SK-N-MC (cell line): ENCODE data around the gene CLEC16A.
"Not testable (repeated sequence)": the region's sequence is repeated elsewhere in the genome, so short reads cannot be mapped to it uniquely, and the experiment has no call there.

Experiments
- DNase-seq: peaks from one replicate; pipeline ENCODE4 v3.0.0-alpha.2; 2011; ENCODE audit warnings: low read depth, low spot score
- H3K27ac ChIP-seq: fragments of 200-600 bp; sonication (generic); 2 replicates; pipeline ENCODE4 v1.5.1; 2016; ENCODE audit warnings: mixed run types
- H3K36me3 ChIP-seq: fragments of 200-600 bp; sonication (generic); 2 replicates; pipeline ENCODE4 v1.6.1; 2017; ENCODE audit warnings: antibody characterized with exemption, low read length, mixed read lengths; ENCODE audit not compliant: insufficient read depth
- H3K4me3 ChIP-seq: fragments of 200-600 bp; sonication (generic); 2 replicates; pipeline ENCODE4 v1.5.1; 2016
- H3K9ac ChIP-seq: fragments of 200-600 bp; sonication (generic); 2 replicates; pipeline ENCODE4 v1.8.0; 2017; ENCODE audit warnings: mixed run types, mixed read lengths; ENCODE audit not compliant: insufficient read length
- H3K9me3 ChIP-seq: fragments of 200-600 bp; sonication (generic); 2 replicates; pipeline ENCODE4 v1.6.1; 2017; ENCODE audit warnings: low read depth, mild to moderate bottlenecking, antibody characterized with exemption, low read length, moderate library complexity, mixed read lengths
- EZH2 ChIP-seq: fragments of 200-600 bp; sonication (generic); IDR thresholded peaks from one replicate; pipeline ENCODE4 v1.6.1; 2017; ENCODE audit warnings: antibody characterized with exemption
- FOXP2 ChIP-seq: optimal IDR thresholded peaks from 2 replicates; pipeline ENCODE3; 2011; ENCODE audit warnings: mild to moderate bottlenecking, moderate library complexity; ENCODE audit not compliant: insufficient read depth; ENCODE audit errors: extremely low read length, control extremely low read depth
- POLR2AphosphoS5 ChIP-seq: IDR thresholded peaks from 2 replicates; pipeline ENCODE4 v1.6.1; 2012; ENCODE audit warnings: mild to moderate bottlenecking, low read depth, low read length, borderline replicate concordance

Gene CLEC16A

GRCh38 chr16:10957771-10958482 lies 13.6 kb downstream of the CLEC16A start:
- no peak overlapping the region for H3K27ac ChIP-seq
- no peak for TF ChIP-seq POLR2AphosphoS5
- no peak for TF ChIP-seq FOXP2
- no peak for TF ChIP-seq EZH2
- H3K9me3 ChIP-seq, result no peaks in the 10 kb centered on the region
- no peaks in the 10 kb centered on the region; the same call in 1 of the 2 replicates for H3K36me3 ChIP-seq
- no peak overlapping the region for H3K9ac ChIP-seq
- no peak for DNase-seq
- H3K4me3 ChIP-seq, result no peak overlapping the region

DNA sequence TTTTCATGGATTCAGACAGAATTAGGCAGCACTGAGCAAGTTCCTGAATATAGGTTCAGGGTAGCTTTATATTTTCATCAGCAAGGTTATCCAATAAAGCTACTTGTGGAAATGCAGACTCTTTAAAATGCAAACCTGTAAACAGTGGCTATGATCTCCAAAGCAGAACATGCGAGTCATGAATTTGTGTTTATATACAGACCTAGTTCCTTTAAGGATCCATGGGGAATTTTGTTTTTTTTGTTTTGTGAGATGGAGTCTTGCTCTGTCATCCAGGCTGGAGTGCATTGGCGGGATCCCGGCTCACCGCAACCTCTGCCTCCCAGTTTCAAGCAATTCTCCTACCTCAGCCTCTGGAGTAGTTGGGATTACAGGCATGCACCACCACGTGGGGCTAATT lies 14.8 kb downstream of the CLEC16A start:
- no peak for DNase-seq
- TF ChIP-seq POLR2AphosphoS5, result no peak
- no peak for TF ChIP-seq FOXP2
- TF ChIP-seq EZH2, result no peak
- peaks cover 3% of the 10 kb centered on the region for H3K36me3 ChIP-seq
- H3K9me3 ChIP-seq, result no peaks in the 10 kb centered on the region
- no peak overlapping the region for H3K27ac ChIP-seq
- no peak overlapping the region for H3K9ac ChIP-seq
- no peak overlapping the region for H3K4me3 ChIP-seq

GRCh38 chr16:10961231-10961630 lies 16.9 kb downstream of the CLEC16A start:
- Histone ChIP-seq H3K9ac (no peak overlapping the region), H3K36me3 (peaks cover 3% of the 10 kb centered on the region), H3K9me3 (no peaks in the 10 kb centered on the region), H3K4me3 (no peak overlapping the region), H3K27ac (no peak overlapping the region)
- no peak for DNase-seq
- TF ChIP-seq POLR2AphosphoS5 (no peak), EZH2 (no peak), FOXP2 (no peak)

DNA sequence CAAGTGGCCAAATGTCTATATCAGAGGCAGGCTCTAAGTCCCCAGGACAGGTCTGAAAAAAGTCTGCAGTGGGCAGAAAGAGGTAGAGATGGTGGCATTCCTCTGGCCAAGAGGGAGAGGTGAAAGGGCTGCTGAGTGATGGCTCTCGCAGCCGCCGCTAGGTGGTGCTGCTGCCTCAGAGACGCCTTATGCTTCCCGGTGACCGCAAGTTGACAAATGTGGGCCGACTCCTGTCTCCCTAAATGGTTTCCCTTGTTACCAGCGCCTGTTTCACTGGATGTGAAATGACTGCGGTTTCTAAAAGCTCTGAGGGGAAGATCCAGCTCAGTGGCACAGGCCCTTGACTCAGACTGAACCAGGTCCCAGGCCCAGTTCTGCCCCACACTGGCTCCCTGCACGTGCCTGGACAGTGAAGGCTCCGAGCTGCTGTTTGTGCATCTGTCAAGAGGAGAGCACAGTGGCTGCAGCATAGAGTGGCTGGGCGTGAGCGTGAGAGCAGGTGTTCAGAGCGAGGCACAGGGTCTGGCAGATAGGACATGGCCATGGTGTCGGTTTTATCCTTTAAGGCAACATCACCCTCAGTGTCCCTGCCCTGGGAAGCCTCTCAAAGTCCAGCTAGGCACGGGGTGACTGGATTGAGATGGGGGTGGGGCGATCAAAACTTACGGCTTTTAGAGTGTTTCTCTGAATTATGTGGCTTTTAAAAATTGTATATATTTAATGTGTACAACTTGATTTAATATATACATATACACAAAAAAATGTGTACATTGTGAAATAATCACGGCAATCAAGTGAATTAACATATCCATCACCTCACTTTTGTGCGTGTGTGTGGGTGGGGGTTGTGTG lies 19.9 kb downstream of the CLEC16A start:
- Histone ChIP-seq H3K27ac (no peak overlapping the region), H3K36me3 (peaks cover 3% of the 10 kb centered on the region), H3K9me3 (no peaks in the 10 kb centered on the region), H3K9ac (no peak overlapping the region), H3K4me3 (no peak overlapping the region)
- TF ChIP-seq EZH2 (no peak), POLR2AphosphoS5 (no peak), FOXP2 (no peak)
- DNase-seq, result no peak

GRCh38 chr16:10964891-10965326 lies 20.5 kb downstream of the CLEC16A start:
- TF ChIP-seq FOXP2 (no peak), EZH2 (no peak), POLR2AphosphoS5 (no peak)
- Histone ChIP-seq H3K9ac (no peak overlapping the region), H3K36me3 (peaks cover 3% of the 10 kb centered on the region)

DNA sequence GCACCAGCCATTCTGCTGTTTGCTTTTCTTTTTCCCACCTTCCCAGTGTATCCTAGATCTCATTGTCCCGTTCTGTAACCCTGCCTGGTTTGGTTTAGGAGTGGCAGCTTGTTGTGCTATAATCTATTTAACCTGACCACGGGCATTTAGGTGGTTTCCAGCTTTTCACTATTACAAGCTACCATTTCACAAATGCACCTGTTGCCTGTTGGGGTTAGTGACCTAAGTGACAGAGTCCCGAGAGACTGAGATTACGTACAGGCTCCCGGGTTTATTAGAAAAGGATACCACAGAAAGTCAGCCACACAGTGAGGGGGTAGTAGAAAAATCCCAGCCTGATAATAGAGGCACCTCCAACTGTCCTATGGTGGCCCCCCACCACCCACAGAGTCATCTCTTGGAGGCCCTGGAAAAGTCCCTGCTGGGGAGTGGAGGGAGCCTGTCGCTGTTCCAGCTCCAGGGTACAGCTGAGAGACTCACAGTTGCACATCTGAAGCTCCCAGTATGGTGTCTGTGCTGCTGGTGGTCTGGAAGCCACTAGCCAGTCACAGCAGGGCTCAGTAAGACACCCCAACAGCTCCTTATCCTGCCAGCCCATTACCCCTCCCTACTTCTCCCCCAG lies 21.2 kb downstream of the CLEC16A start:
- no peak for TF ChIP-seq POLR2AphosphoS5
- TF ChIP-seq FOXP2, result no peak
- no peak for TF ChIP-seq EZH2
- H3K9me3 ChIP-seq, result no peaks in the 10 kb centered on the region
- H3K27ac ChIP-seq, result no peak overlapping the region
- no peak overlapping the region for H3K9ac ChIP-seq
- no peak overlapping the region for H3K4me3 ChIP-seq
- no peak for DNase-seq
- peaks cover 3% of the 10 kb centered on the region for H3K36me3 ChIP-seq

More at GRCh38 chr16:10964891-10965326, 20.5 kb downstream of the CLEC16A start:
- H3K27ac ChIP-seq, result no peak overlapping the region
- DNase-seq, result no peak
- no peak overlapping the region for H3K4me3 ChIP-seq
- H3K9me3 ChIP-seq, result no peaks in the 10 kb centered on the region

GRCh38 chr16:10966129-10966528 lies 21.8 kb downstream of the CLEC16A start:
- DNase-seq, result no peak
- Histone ChIP-seq H3K9ac (no peak overlapping the region), H3K36me3 (peaks cover 6% of the 10 kb centered on the region), H3K9me3 (no peaks in the 10 kb centered on the region), H3K4me3 (no peak overlapping the region), H3K27ac (no peak overlapping the region)
- TF ChIP-seq EZH2, result no peak
- TF ChIP-seq FOXP2, result no peak
- TF ChIP-seq POLR2AphosphoS5, result no peak

DNA sequence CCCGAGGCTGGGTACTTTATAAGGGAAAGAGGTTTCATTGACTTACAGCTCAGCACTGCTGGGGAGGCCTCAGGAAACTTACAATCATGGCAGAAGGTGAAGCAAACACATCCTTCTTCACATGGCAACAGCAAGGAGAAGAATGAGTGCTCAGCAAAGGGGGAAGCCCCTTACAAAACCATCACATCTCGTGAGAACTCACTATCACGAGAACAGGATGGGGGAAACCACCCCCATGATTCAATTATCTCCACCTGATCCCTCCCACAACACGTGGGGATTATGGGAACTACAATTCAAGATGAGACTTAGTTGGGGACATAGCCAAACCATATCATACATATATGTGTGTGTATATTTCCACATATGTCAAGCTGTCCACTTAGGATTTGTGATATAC lies 22.2 kb downstream of the CLEC16A start:
- H3K4me3 ChIP-seq, H3K9ac ChIP-seq, DNase-seq, H3K9me3 ChIP-seq, H3K27ac ChIP-seq, H3K36me3 ChIP-seq: not testable (repeated sequence)

GRCh38 chr16:10967986-10968385 lies 23.6 kb downstream of the CLEC16A start:
- Histone ChIP-seq H3K27ac (no peak overlapping the region), H3K9ac (no peak overlapping the region), H3K4me3 (no peak overlapping the region), H3K9me3 (no peaks in the 10 kb centered on the region), H3K36me3 (peaks cover 8% of the 10 kb centered on the region)
- DNase-seq, result no peak
- TF ChIP-seq FOXP2 (no peak), EZH2 (no peak), POLR2AphosphoS5 (no peak)
